ENCODE results near the gene COLEC12. TPM values are rescaled to one million over a fixed set of nuclear protein-coding genes. Genes with fewer than 3 reads are reported as not detected.
"Not testable (repeated sequence)": the region's sequence is repeated elsewhere in the genome, so short reads cannot be mapped to it uniquely, and the experiment has no call there.

Gene COLEC12
- total RNA-seq, 4 donors from 2014 or later: 1.4 to 12.2 (median 4.0) TPM

DNA sequence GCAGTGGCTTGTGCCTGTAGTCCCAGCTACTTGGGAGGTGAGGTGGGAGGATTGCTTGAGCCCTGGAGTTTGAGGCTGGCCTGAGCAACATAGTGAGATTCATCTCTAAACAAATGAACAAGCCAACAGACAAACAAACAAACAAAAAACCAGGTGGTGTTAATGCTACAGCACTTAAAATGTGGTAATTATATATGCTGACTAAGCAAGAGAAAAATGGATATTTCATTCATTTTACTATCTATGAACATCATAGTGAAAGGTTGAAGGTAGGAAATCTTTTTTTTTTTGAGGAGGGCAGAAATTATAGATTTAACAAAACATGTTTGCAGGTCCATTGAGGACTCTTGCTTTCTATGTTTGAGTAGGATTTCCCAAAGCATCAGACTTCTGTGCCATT is 190.5 kb downstream of the COLEC12 start:
- no peaks in the 10 kb centered on the region for H3K36me3 ChIP-seq
- no peaks in the 10 kb centered on the region for H3K9me3 ChIP-seq
- no peak overlapping the region for H3K27ac ChIP-seq
- DNase-seq: no peak
- peaks cover 0 to 11% (median 0%) of the 10 kb centered on the region in 4 donors for H3K27me3 ChIP-seq
- intact Hi-C loops (cut with DNase I): no loop called here
- no peaks in the 10 kb centered on the region for H3K4me1 ChIP-seq
- TF ChIP-seq POLR2A (IDR thresholded peaks at IDR 0.05): no peak
- TF ChIP-seq, protein P1, sequence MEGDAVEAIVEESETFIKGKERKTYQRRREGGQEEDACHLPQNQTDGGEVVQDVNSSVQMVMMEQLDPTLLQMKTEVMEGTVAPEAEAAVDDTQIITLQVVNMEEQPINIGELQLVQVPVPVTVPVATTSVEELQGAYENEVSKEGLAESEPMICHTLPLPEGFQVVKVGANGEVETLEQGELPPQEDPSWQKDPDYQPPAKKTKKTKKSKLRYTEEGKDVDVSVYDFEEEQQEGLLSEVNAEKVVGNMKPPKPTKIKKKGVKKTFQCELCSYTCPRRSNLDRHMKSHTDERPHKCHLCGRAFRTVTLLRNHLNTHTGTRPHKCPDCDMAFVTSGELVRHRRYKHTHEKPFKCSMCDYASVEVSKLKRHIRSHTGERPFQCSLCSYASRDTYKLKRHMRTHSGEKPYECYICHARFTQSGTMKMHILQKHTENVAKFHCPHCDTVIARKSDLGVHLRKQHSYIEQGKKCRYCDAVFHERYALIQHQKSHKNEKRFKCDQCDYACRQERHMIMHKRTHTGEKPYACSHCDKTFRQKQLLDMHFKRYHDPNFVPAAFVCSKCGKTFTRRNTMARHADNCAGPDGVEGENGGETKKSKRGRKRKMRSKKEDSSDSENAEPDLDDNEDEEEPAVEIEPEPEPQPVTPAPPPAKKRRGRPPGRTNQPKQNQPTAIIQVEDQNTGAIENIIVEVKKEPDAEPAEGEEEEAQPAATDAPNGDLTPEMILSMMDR (IDR thresholded peaks at IDR 0.05): no peak
- H3K4me3 ChIP-seq: no peak overlapping the region

- H3K4me1 ChIP-seq; DNase-seq; H3K9me3 ChIP-seq; H3K4me3 ChIP-seq; intact Hi-C loops (cut with DNase I); H3K27ac ChIP-seq; H3K36me3 ChIP-seq: not testable (repeated sequence)
- 86 to 91% methylated on average over 4 of the region's 4 CpGs for WGBS, 2 donors
- H3K27me3 ChIP-seq: peaks cover 0 to 11% (median 0%) of the 10 kb centered on the region in 4 donors
Measured at GRCh38 chr18:308086-308485, 192.4 kb downstream of the COLEC12 start.

DNA sequence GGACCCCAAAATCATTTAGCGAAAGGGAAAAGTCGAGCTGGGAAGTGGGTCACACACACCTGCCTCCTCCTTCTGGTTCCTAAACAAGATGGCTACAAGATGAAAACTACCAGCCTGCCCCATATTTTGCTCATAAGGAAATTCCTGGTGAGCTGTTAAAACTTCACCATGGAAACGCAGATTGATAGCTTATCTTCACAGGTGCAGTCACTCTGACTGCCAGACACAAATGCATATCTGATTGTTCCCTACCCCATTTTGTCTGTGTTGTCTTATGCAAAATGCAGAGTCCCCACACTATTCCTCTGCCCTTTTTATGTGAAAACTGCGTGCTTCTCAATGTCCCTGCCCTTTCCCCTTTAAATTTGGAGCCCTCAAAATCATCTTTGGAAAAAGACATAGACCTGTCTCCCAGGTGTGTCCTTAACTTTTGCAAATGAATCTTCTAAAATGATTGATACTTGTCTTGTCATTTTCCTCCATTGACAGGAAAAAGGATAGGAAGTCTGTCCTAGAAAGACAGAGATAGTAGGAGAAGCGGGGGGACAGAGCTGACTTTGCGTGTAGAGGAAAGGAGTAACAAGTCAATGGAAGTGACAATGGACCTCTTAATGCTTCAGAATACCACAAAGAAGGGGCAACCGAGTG is 193.8 kb downstream of the COLEC12 start:
- WGBS, 2 donors: 79 to 80% methylated on average over 7 of the region's 7 CpGs
- Histone ChIP-seq H3K27me3 (peaks cover 0 to 11% (median 0%) of the 10 kb centered on the region in 4 donors), H3K9me3 (no peaks in the 10 kb centered on the region), H3K4me3 (no peak overlapping the region), H3K4me1 (no peaks in the 10 kb centered on the region), H3K36me3 (no peaks in the 10 kb centered on the region), H3K27ac (no peak overlapping the region)
- intact Hi-C loops (cut with DNase I): no loop called here
- no peak for DNase-seq
- TF ChIP-seq, protein P1 (IDR thresholded peaks at IDR 0.05): no peak
- TF ChIP-seq POLR2A (IDR thresholded peaks at IDR 0.05): no peak

- Histone ChIP-seq H3K4me3 (no peak overlapping the region), H3K27ac (no peak overlapping the region), H3K9me3 (no peaks in the 10 kb centered on the region), H3K27me3 (peaks cover 0 to 11% (median 0%) of the 10 kb centered on the region in 4 donors), H3K4me1 (no peaks in the 10 kb centered on the region), H3K36me3 (no peaks in the 10 kb centered on the region)
- TF ChIP-seq POLR2A (IDR thresholded peaks at IDR 0.05): no peak
- TF ChIP-seq, protein P1 (IDR thresholded peaks at IDR 0.05): no peak
- intact Hi-C loops (cut with DNase I): no loop called here
- no peak for DNase-seq
- 78 to 84% methylated on average over 3 to 4 of the region's 6 CpGs for WGBS, 2 donors
Measured at GRCh38 chr18:305003-305501, 195.4 kb downstream of the COLEC12 start.

DNA sequence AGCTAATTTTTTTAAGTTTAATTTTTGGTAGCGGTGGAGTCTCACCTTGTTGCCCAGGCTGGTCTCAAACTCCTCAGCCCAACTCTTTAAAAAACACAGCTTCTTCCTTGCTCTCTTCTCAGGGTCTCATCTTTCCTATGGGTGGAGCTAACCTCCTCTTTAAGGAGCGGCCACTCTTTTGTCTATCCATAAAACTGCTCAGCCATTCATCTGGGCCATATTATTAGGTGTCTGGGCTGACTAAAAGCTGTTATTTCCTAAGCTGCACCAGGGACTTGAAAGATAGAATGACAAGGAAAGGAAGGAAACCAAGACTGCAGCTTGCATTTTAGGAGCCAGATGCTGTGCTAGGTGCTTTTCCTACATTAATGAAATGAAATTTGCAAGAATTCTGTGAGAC is 196.9 kb downstream of the COLEC12 start:
- no peak for DNase-seq
- peaks cover 0 to 11% (median 0%) of the 10 kb centered on the region in 4 donors for H3K27me3 ChIP-seq
- no peaks in the 10 kb centered on the region for H3K9me3 ChIP-seq
- H3K36me3 ChIP-seq: no peaks in the 10 kb centered on the region
- no peak for TF ChIP-seq POLR2A (IDR thresholded peaks at IDR 0.05)
- TF ChIP-seq, protein P1 (IDR thresholded peaks at IDR 0.05): no peak
- WGBS, 2 donors: 83 to 87% methylated on average over 2 of the region's 2 CpGs
- no peak overlapping the region for H3K4me3 ChIP-seq
- intact Hi-C loops (cut with DNase I): no loop called here
- no peaks in the 10 kb centered on the region for H3K4me1 ChIP-seq
- no peak overlapping the region for H3K27ac ChIP-seq
